ENCODE data around the gene IGF1R. TPM values are rescaled to one million over a fixed set of nuclear protein-coding genes. Genes with fewer than 3 reads are reported as not detected.
A peak's percentile ranks its signal among the peaks of the same experiment; 100 is the strongest.

IGF1R gene
- total RNA-seq, 1 experiment from 2014 or later, result 125 TPM

GRCh38 chr15:98838387-98839259 is 190.3 kb downstream of the IGF1R start (continued):
- TF ChIP-seq STAT6 (CRISPR knock-in tag; conservative IDR thresholded peaks at IDR 0.05; ENCODE audit: low read depth) (no peak), EMX1 (CRISPR knock-in tag; IDR thresholded peaks at IDR 0.05) (no peak), ATF1 (CRISPR knock-in tag; IDR thresholded peaks at IDR 0.05) (no peak), CTCF (IDR thresholded peaks at IDR 0.05) (no peak), SMAD4 (CRISPR knock-in tag; IDR thresholded peaks at IDR 0.05) (no peak), ZNF512 (CRISPR knock-in tag; IDR thresholded peaks at IDR 0.05; ENCODE audit: borderline replicate concordance) (no peak), ZNF138 (CRISPR knock-in tag; conservative IDR thresholded peaks at IDR 0.05) (no peak), E2F5 (CRISPR knock-in tag; IDR thresholded peaks at IDR 0.05) (no peak)

GRCh38 chr15:98840053-98840452 is 191.7 kb downstream of the IGF1R start:
- Mint-ChIP-seq H3K9me3 (no peaks in the 10 kb centered on the region; the same call in 1 of the 2 replicates), H3K4me1 (peaks cover 51% of the 10 kb centered on the region), H3K36me3 (peaks cover 3% of the 10 kb centered on the region; the same call in 1 of the 2 replicates), H3K4me3 (no peak overlapping the region), H3K27ac (peak overlapping the region; percentile 54; the same call in 1 of the 2 replicates), H3K27me3 (ENCODE audit: low read depth) (no peaks in the 10 kb centered on the region)
- CTCF ChIA-PET, result no interaction called here
- POLR2A ChIA-PET, result no interaction called here
- ATAC-seq (no peak), DNase-seq (ENCODE audit: low spot score) (no peak)
- TF ChIP-seq ESRRA (CRISPR knock-in tag; IDR thresholded peaks at IDR 0.05; ENCODE audit: borderline replicate concordance) (no peak), NFATC4 (CRISPR knock-in tag; IDR thresholded peaks at IDR 0.05) (no peak), ZNF232 (CRISPR knock-in tag; IDR thresholded peaks at IDR 0.05) (no peak), CTCF (IDR thresholded peaks at IDR 0.05) (no peak), USF1 (CRISPR knock-in tag; IDR thresholded peaks at IDR 0.05) (no peak), TEAD4 (CRISPR knock-in tag; IDR thresholded peaks at IDR 0.05) (no peak), ZNF219 (CRISPR knock-in tag; IDR thresholded peaks at IDR 0.05; ENCODE audit: borderline replicate concordance) (no peak), HMGA2 (CRISPR knock-in tag; IDR thresholded peaks at IDR 0.05) (no peak), ZNF317 (CRISPR knock-in tag; IDR thresholded peaks at IDR 0.05; ENCODE audit: borderline replicate concordance, low read depth) (no peak), SOX15 (CRISPR knock-in tag; IDR thresholded peaks at IDR 0.05) (no peak), ARID4B (CRISPR knock-in tag; IDR thresholded peaks at IDR 0.05; ENCODE audit: borderline replicate concordance) (no peak), ZSCAN18 (CRISPR knock-in tag; IDR thresholded peaks at IDR 0.05) (no peak)

All from WTC11 (cell line).